HepG2 (cell line): ENCODE data around the gene TNFAIP8L1. TPM values are rescaled to one million over a fixed set of nuclear protein-coding genes. Genes with fewer than 3 reads are reported as not detected.
A peak's percentile ranks its signal among the peaks of the same experiment; 100 is the strongest.

Source experiments
- ATAD3A ChIP-seq: sonication (generic); formaldehyde crosslinking; IDR thresholded peaks from 2 replicates; pipeline ENCODE4 v1.4.0; 2020; ENCODE audit warnings: missing genetic modification reagents
- CENPX ChIP-seq: sonication (generic); formaldehyde crosslinking; IDR thresholded peaks from 2 replicates; pipeline ENCODE4 v1.9.0; 2021; ENCODE audit warnings: mild to moderate bottlenecking, missing genetic modification reagents, moderate library complexity
- DDIT3 ChIP-seq: sonication (generic); formaldehyde crosslinking; IDR thresholded peaks from 2 replicates; pipeline ENCODE4 v1.4.0; 2020; ENCODE audit warnings: mild to moderate bottlenecking, missing genetic modification reagents
- HMG20A ChIP-seq: IDR thresholded peaks from 2 replicates; pipeline ENCODE4 v1.6.1; 2016; ENCODE audit warnings: borderline replicate concordance
- HNF4A ChIP-seq: sonication (generic); formaldehyde crosslinking; IDR thresholded peaks from 2 replicates; pipeline ENCODE4 v1.4.0; 2020; ENCODE audit warnings: missing genetic modification reagents
- MAZ ChIP-seq, 2 experiments: sonication (generic) in 1 of 2; formaldehyde crosslinking in 1 of 2; IDR thresholded peaks; 2 replicates each; pipeline versions ENCODE4 v1.5.0 to v1.6.1; 2012 to 2020; ENCODE audit warnings: low read depth in 2 of 2, mild to moderate bottlenecking in 2 of 2, borderline replicate concordance in 1 of 2, improper control_type of control experiment in 1 of 2, low read length in 1 of 2, missing genetic modification reagents in 1 of 2, moderate library complexity in 1 of 2
- ZC3H4 ChIP-seq: sonication (generic); formaldehyde crosslinking; IDR thresholded peaks from 2 replicates; pipeline ENCODE4 v1.4.0; 2020; ENCODE audit warnings: missing genetic modification reagents, borderline replicate concordance
- ZNF101 ChIP-seq: sonication (generic); formaldehyde crosslinking; IDR thresholded peaks from 2 replicates; pipeline ENCODE4 v1.4.0; 2020; ENCODE audit warnings: mild to moderate bottlenecking, low read depth, missing genetic modification reagents, borderline replicate concordance
- ZNF142 ChIP-seq: sonication (generic); formaldehyde crosslinking; IDR thresholded peaks from 2 replicates; pipeline ENCODE4 v1.4.0; 2020; ENCODE audit warnings: missing genetic modification reagents
- ZNF160 ChIP-seq: sonication (generic); formaldehyde crosslinking; IDR thresholded peaks from 2 replicates; pipeline ENCODE4 v1.8.0; 2022; ENCODE audit warnings: mild to moderate bottlenecking, inconsistent platforms, missing genetic modification reagents
- ZNF329 ChIP-seq: sonication (generic); formaldehyde crosslinking; IDR thresholded peaks from 2 replicates; pipeline ENCODE4 v1.9.0; 2021; ENCODE audit warnings: low read depth, mild to moderate bottlenecking, missing genetic modification reagents
- ZNF431 ChIP-seq: sonication (generic); formaldehyde crosslinking; IDR thresholded peaks from 2 replicates; pipeline ENCODE4 v1.9.0; 2022; ENCODE audit warnings: missing genetic modification reagents, low read depth, mild to moderate bottlenecking, borderline replicate concordance
- ZNF543 ChIP-seq: sonication (generic); formaldehyde crosslinking; IDR thresholded peaks from 2 replicates; pipeline ENCODE4 v1.4.0; 2020; ENCODE audit warnings: mild to moderate bottlenecking, missing genetic modification reagents
- ZNF605 ChIP-seq: sonication (generic); formaldehyde crosslinking; IDR thresholded peaks from 2 replicates; pipeline ENCODE4 v1.8.0; 2022; ENCODE audit warnings: mild to moderate bottlenecking, missing genetic modification reagents
- ZNF749 ChIP-seq: sonication (generic); formaldehyde crosslinking; IDR thresholded peaks from 2 replicates; pipeline ENCODE4 v1.8.0; 2022; ENCODE audit warnings: mild to moderate bottlenecking, missing genetic modification reagents, moderate library complexity, borderline replicate concordance
- polyA plus RNA-seq, 8 experiments: library from polyadenylated mRNA; depleted of rRNA in 3 of 8; stranded (reverse) in 7 of 8; unstranded in 1 of 8; fragments of >200 nt; fragmentation: Illumina TruSeq in 4 of 8; extraction: Trizol in 4 of 8; gene quantifications; 2 replicates each; pipeline versions ENCODE4 v1.2.1 to v1.2.3, GENCODE V29; 2011 to 2016; ENCODE audit warnings: low read depth in 4 of 8, missing spikeins in 1 of 8, mixed read lengths in 1 of 8; ENCODE audit not compliant: insufficient read depth in 1 of 8
- total RNA-seq, 5 experiments: library from RNA; depleted of rRNA; stranded (reverse); fragments of >200 nt; fragmentation: Illumina TruSeq; extraction: Trizol; gene quantifications; 2 replicates each; pipeline ENCODE4 v1.2.3, GENCODE V29; 2016; ENCODE audit warnings: low read depth in 1 of 5
- TF ChIP-seq, protein P1 (sequence below): sonication (generic); formaldehyde crosslinking; IDR thresholded peaks from 2 replicates; pipeline ENCODE4 v1.4.0; 2020; ENCODE audit warnings: missing genetic modification reagents
- TF ChIP-seq, protein P2 (sequence below): sonication (generic); formaldehyde crosslinking; IDR thresholded peaks from 2 replicates; pipeline ENCODE4 v1.5.1; 2020; ENCODE audit warnings: missing genetic modification reagents, mild to moderate bottlenecking, borderline replicate concordance
- TF ChIP-seq, protein P3 (sequence below): sonication (generic); formaldehyde crosslinking; IDR thresholded peaks from 2 replicates; pipeline ENCODE4 v1.5.1; 2020; ENCODE audit warnings: missing genetic modification reagents, mild to moderate bottlenecking, borderline replicate concordance

The TNFAIP8L1 gene
- total and polyA plus RNA-seq, 2 of the 13 experiments (the other 11 are each of a cell fraction or from before 2014, with no cell fraction given), result 13.4 to 21.4 TPM

- no peak for TF ChIP-seq ZNF160 (CRISPR knock-in tag)
- no peak; the same call in 1 of the 2 replicates for TF ChIP-seq MAZ (IDR thresholded peaks at IDR 0.05; ENCODE audit: borderline replicate concordance, low read depth, low read length)
- peak; percentile 43; the same call in 1 of the 2 replicates for TF ChIP-seq MAZ (CRISPR knock-in tag; IDR thresholded peaks at IDR 0.05; ENCODE audit: low read depth)
- TF ChIP-seq ZNF101, result no peak
- TF ChIP-seq ZNF142 (CRISPR knock-in tag), result no peak
- TF ChIP-seq, protein P1, sequence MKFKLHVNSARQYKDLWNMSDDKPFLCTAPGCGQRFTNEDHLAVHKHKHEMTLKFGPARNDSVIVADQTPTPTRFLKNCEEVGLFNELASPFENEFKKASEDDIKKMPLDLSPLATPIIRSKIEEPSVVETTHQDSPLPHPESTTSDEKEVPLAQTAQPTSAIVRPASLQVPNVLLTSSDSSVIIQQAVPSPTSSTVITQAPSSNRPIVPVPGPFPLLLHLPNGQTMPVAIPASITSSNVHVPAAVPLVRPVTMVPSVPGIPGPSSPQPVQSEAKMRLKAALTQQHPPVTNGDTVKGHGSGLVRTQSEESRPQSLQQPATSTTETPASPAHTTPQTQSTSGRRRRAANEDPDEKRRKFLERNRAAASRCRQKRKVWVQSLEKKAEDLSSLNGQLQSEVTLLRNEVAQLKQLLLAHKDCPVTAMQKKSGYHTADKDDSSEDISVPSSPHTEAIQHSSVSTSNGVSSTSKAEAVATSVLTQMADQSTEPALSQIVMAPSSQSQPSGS (CRISPR knock-in tag), result no peak
- TF ChIP-seq CENPX (CRISPR knock-in tag), result no peak
- TF ChIP-seq ZNF749 (CRISPR knock-in tag), result no peak
- no peak for TF ChIP-seq DDIT3 (CRISPR knock-in tag)
- TF ChIP-seq, protein P2, sequence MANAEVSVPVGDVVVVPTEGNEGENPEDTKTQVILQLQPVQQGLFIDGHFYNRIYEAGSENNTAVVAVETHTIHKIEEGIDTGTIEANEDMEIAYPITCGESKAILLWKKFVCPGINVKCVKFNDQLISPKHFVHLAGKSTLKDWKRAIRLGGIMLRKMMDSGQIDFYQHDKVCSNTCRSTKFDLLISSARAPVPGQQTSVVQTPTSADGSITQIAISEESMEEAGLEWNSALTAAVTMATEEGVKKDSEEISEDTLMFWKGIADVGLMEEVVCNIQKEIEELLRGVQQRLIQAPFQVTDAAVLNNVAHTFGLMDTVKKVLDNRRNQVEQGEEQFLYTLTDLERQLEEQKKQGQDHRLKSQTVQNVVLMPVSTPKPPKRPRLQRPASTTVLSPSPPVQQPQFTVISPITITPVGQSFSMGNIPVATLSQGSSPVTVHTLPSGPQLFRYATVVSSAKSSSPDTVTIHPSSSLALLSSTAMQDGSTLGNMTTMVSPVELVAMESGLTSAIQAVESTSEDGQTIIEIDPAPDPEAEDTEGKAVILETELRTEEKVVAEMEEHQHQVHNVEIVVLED (CRISPR knock-in tag), result no peak
- TF ChIP-seq ATAD3A (CRISPR knock-in tag), result no peak
- peak; percentile 27; the same call in 1 of the 2 replicates for TF ChIP-seq HNF4A (CRISPR knock-in tag)
- no peak for TF ChIP-seq ZNF329 (CRISPR knock-in tag)
- TF ChIP-seq, protein P3, sequence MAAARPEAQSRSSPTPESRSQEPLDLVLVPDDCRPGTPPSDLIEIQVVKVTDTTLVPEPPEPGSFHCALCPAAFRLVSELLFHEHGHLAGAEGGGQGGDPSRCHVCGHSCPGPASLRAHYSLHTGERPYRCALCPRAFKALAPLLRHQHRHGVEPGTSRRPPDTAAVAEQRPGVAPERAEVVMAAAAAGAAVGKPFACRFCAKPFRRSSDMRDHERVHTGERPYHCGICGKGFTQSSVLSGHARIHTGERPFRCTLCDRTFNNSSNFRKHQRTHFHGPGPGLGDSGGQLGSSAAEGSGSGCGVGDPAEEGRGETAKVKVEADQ (CRISPR knock-in tag), result no peak
- TF ChIP-seq HMG20A, result no peak
- TF ChIP-seq ZC3H4, result no peak
- no peak for TF ChIP-seq ZNF431 (CRISPR knock-in tag)
- TF ChIP-seq ZNF543, result no peak
- no peak for TF ChIP-seq ZNF605 (CRISPR knock-in tag)
Measured at GRCh38 chr19:4606921-4607678, 32.2 kb upstream of the TNFAIP8L1 start (continued).
